Measurements from ENCODE around the gene MGRN1.

MGRN1 gene

GRCh38 chr16:4689091-4689671, 64.6 kb downstream of the MGRN1 start:
- H3K9ac ChIP-seq (ENCODE audit: low read length) = no peak overlapping the region
- TF ChIP-seq EZH2 (optimal IDR thresholded peaks at IDR 0.05; ENCODE audit: low read depth, low read length) = no peak
- TF ChIP-seq EZH2phosphoT487 (IDR thresholded peaks at IDR 0.05; ENCODE audit: low read length) = no peak
- TF ChIP-seq, protein P1, sequence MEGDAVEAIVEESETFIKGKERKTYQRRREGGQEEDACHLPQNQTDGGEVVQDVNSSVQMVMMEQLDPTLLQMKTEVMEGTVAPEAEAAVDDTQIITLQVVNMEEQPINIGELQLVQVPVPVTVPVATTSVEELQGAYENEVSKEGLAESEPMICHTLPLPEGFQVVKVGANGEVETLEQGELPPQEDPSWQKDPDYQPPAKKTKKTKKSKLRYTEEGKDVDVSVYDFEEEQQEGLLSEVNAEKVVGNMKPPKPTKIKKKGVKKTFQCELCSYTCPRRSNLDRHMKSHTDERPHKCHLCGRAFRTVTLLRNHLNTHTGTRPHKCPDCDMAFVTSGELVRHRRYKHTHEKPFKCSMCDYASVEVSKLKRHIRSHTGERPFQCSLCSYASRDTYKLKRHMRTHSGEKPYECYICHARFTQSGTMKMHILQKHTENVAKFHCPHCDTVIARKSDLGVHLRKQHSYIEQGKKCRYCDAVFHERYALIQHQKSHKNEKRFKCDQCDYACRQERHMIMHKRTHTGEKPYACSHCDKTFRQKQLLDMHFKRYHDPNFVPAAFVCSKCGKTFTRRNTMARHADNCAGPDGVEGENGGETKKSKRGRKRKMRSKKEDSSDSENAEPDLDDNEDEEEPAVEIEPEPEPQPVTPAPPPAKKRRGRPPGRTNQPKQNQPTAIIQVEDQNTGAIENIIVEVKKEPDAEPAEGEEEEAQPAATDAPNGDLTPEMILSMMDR (IDR thresholded peaks at IDR 0.05; ENCODE audit: low read length) = no peak
- no peak overlapping the region for H3K4me3 ChIP-seq (ENCODE audit: low read length)
- no peak for DNase-seq
- no peaks in the 10 kb centered on the region for H3K27me3 ChIP-seq (replicated peaks; ENCODE audit: insufficient read depth, low read length)
- no peaks in the 10 kb centered on the region for H3K36me3 ChIP-seq (replicated peaks; ENCODE audit: insufficient read depth, low read length)
- no peak overlapping the region for H2AFZ ChIP-seq (ENCODE audit: low read length)
- no peaks in the 10 kb centered on the region for H3K9me2 ChIP-seq (replicated peaks; ENCODE audit: insufficient read depth, low read length)
- H3K27ac ChIP-seq (ENCODE audit: low read length) = no peak overlapping the region
- H3K9me3 ChIP-seq (replicated peaks; ENCODE audit: insufficient read depth, low read length) = no peaks in the 10 kb centered on the region
- no peaks in the 10 kb centered on the region for H3F3A ChIP-seq (ENCODE audit: insufficient read depth, low read length)
- no peaks in the 10 kb centered on the region for H4K20me1 ChIP-seq (ENCODE audit: insufficient read depth, low read length)
- H3K4me1 ChIP-seq (ENCODE audit: low read length) = peaks cover 7% of the 10 kb centered on the region; the same call in 1 of the 2 replicates
- no peak overlapping the region for H3K4me2 ChIP-seq (ENCODE audit: low read depth, low read length)
- H3K79me2 ChIP-seq (ENCODE audit: low read length) = peaks cover 6% of the 10 kb centered on the region

- no peaks in the 10 kb centered on the region for H3K9me2 ChIP-seq (replicated peaks; ENCODE audit: insufficient read depth, low read length)
- peaks cover 15% of the 10 kb centered on the region for H3K79me2 ChIP-seq (ENCODE audit: low read length)
- no peaks in the 10 kb centered on the region for H3K27me3 ChIP-seq (replicated peaks; ENCODE audit: insufficient read depth, low read length)
- no peak overlapping the region for H3K9ac ChIP-seq (ENCODE audit: low read length)
- H3K36me3 ChIP-seq (replicated peaks; ENCODE audit: insufficient read depth, low read length) = no peaks in the 10 kb centered on the region
- H3K4me3 ChIP-seq (ENCODE audit: low read length) = no peak overlapping the region
- no peak overlapping the region for H2AFZ ChIP-seq (ENCODE audit: low read length)
- H3K4me2 ChIP-seq (ENCODE audit: low read depth, low read length) = no peak overlapping the region
- no peaks in the 10 kb centered on the region for H3F3A ChIP-seq (ENCODE audit: insufficient read depth, low read length)
- H3K9me3 ChIP-seq (replicated peaks; ENCODE audit: insufficient read depth, low read length) = no peaks in the 10 kb centered on the region
- H4K20me1 ChIP-seq (ENCODE audit: insufficient read depth, low read length) = no peaks in the 10 kb centered on the region
- no peak overlapping the region for H3K27ac ChIP-seq (ENCODE audit: low read length)
- H3K4me1 ChIP-seq (ENCODE audit: low read length) = peaks cover 7% of the 10 kb centered on the region; the same call in 1 of the 2 replicates
- no peak for TF ChIP-seq EZH2phosphoT487 (IDR thresholded peaks at IDR 0.05; ENCODE audit: low read length)
- TF ChIP-seq, protein P1 (IDR thresholded peaks at IDR 0.05; ENCODE audit: low read length) = no peak
- TF ChIP-seq EZH2 (optimal IDR thresholded peaks at IDR 0.05; ENCODE audit: low read depth, low read length) = no peak
- DNase-seq = no peak
Measured at GRCh38 chr16:4689864-4690704, 65.5 kb downstream of the MGRN1 start.

- peaks cover 25% of the 10 kb centered on the region for H3K79me2 ChIP-seq (ENCODE audit: low read length)
Measured at GRCh38 chr16:4690946-4691665, 66.5 kb downstream of the MGRN1 start.

More at GRCh38 chr16:4690946-4691665, 66.5 kb downstream of the MGRN1 start:
- no peaks in the 10 kb centered on the region for H4K20me1 ChIP-seq (ENCODE audit: insufficient read depth, low read length)
- no peak for DNase-seq
- H3K4me1 ChIP-seq (ENCODE audit: low read length) = peaks cover 7% of the 10 kb centered on the region; the same call in 1 of the 2 replicates
- no peak overlapping the region for H3K27ac ChIP-seq (ENCODE audit: low read length)
- no peaks in the 10 kb centered on the region for H3K27me3 ChIP-seq (replicated peaks; ENCODE audit: insufficient read depth, low read length)
- no peaks in the 10 kb centered on the region for H3K9me3 ChIP-seq (replicated peaks; ENCODE audit: insufficient read depth, low read length)
- no peak overlapping the region for H3K4me2 ChIP-seq (ENCODE audit: low read depth, low read length)
- H3F3A ChIP-seq (ENCODE audit: insufficient read depth, low read length) = no peaks in the 10 kb centered on the region
- H3K9me2 ChIP-seq (replicated peaks; ENCODE audit: insufficient read depth, low read length) = no peaks in the 10 kb centered on the region
- H3K4me3 ChIP-seq (ENCODE audit: low read length) = no peak overlapping the region
- H3K36me3 ChIP-seq (replicated peaks; ENCODE audit: insufficient read depth, low read length) = no peaks in the 10 kb centered on the region
- no peak overlapping the region for H3K9ac ChIP-seq (ENCODE audit: low read length)
- TF ChIP-seq, protein P1 (IDR thresholded peaks at IDR 0.05; ENCODE audit: low read length) = no peak
- no peak for TF ChIP-seq EZH2phosphoT487 (IDR thresholded peaks at IDR 0.05; ENCODE audit: low read length)
- no peak for TF ChIP-seq EZH2 (optimal IDR thresholded peaks at IDR 0.05; ENCODE audit: low read depth, low read length)
- H2AFZ ChIP-seq (ENCODE audit: low read length) = no peak overlapping the region

Measured in MM.1S (cell line).